ENCODE measurements around the gene LINS1. TPM values are rescaled to one million over a fixed set of nuclear protein-coding genes. Genes with fewer than 3 reads are reported as not detected.

LINS1 gene
- total RNA-seq, 1 donor from 2014 or later = 14.5 TPM

GRCh38 chr15:100615801-100616200, 13.8 kb upstream of the LINS1 start:
- intact Hi-C loops (cut with DNase I) = no loop called here
- no peak for DNase-seq (ENCODE audit: extremely low spot score in 2 of 2)
- Histone ChIP-seq H3K9me3 (no peaks in the 10 kb centered on the region), H3K36me3 (peaks cover 0 to 32% of the 10 kb centered on the region in 2 donors), H3K27ac (no peak overlapping the region), H3K4me1 (peaks cover 7% of the 10 kb centered on the region), H3K4me3 (no peak overlapping the region), H3K27me3 (no peaks in the 10 kb centered on the region)
- TF ChIP-seq CTCF (IDR thresholded peaks at IDR 0.05) (no peak), POLR2AphosphoS5 (IDR thresholded peaks at IDR 0.05; ENCODE audit: insufficient read depth in 1 of 2, low read depth in 1 of 2) (no peak), POLR2A (IDR thresholded peaks at IDR 0.05) (no peak)

- Histone ChIP-seq H3K4me1 (peaks cover 7% of the 10 kb centered on the region), H3K4me3 (no peak overlapping the region), H3K9me3 (no peaks in the 10 kb centered on the region), H3K27ac (no peak overlapping the region), H3K27me3 (no peaks in the 10 kb centered on the region), H3K36me3 (peaks cover 0 to 34% of the 10 kb centered on the region in 2 donors)
- TF ChIP-seq POLR2AphosphoS5 (IDR thresholded peaks at IDR 0.05; ENCODE audit: insufficient read depth in 1 of 2, low read depth in 1 of 2) (no peak), CTCF (IDR thresholded peaks at IDR 0.05) (no peak), POLR2A (IDR thresholded peaks at IDR 0.05) (no peak)
- intact Hi-C loops (cut with DNase I) = no loop called here
- DNase-seq (ENCODE audit: extremely low spot score in 2 of 2) = no peak
Measured at GRCh38 chr15:100614918-100615317, 12.9 kb upstream of the LINS1 start.

GRCh38 chr15:100614336-100614735, 12.4 kb upstream of the LINS1 start:
- TF ChIP-seq CTCF (IDR thresholded peaks at IDR 0.05) (no peak), POLR2A (IDR thresholded peaks at IDR 0.05) (no peak), POLR2AphosphoS5 (IDR thresholded peaks at IDR 0.05; ENCODE audit: insufficient read depth in 1 of 2, low read depth in 1 of 2) (no peak)
- Histone ChIP-seq H3K9me3 (no peaks in the 10 kb centered on the region), H3K36me3 (peaks cover 0 to 40% of the 10 kb centered on the region in 2 donors), H3K4me1 (peaks cover 7% of the 10 kb centered on the region), H3K27me3 (no peaks in the 10 kb centered on the region), H3K27ac (no peak overlapping the region), H3K4me3 (no peak overlapping the region)
- DNase-seq (ENCODE audit: extremely low spot score in 2 of 2) = no peak
- intact Hi-C loops (cut with DNase I) = no loop called here

- Histone ChIP-seq H3K9me3 (no peaks in the 10 kb centered on the region), H3K4me3 (no peak overlapping the region), H3K36me3 (peaks cover 0 to 41% of the 10 kb centered on the region in 2 donors), H3K4me1 (peaks cover 7% of the 10 kb centered on the region), H3K27me3 (no peaks in the 10 kb centered on the region), H3K27ac (no peak overlapping the region)
- intact Hi-C loops (cut with DNase I) = no loop called here
- TF ChIP-seq POLR2AphosphoS5 (IDR thresholded peaks at IDR 0.05; ENCODE audit: insufficient read depth in 1 of 2, low read depth in 1 of 2) (no peak), CTCF (IDR thresholded peaks at IDR 0.05) (no peak), POLR2A (IDR thresholded peaks at IDR 0.05) (no peak)
- no peak for DNase-seq (ENCODE audit: extremely low spot score in 2 of 2)
Measured at GRCh38 chr15:100613208-100613607, 11.2 kb upstream of the LINS1 start.

- DNase-seq (ENCODE audit: extremely low spot score in 2 of 2) = no peak
- Histone ChIP-seq H3K27me3 (no peaks in the 10 kb centered on the region), H3K9me3 (no peaks in the 10 kb centered on the region), H3K4me3 (no peak overlapping the region), H3K4me1 (peaks cover 7% of the 10 kb centered on the region), H3K27ac (no peak overlapping the region), H3K36me3 (peaks cover 0 to 41% of the 10 kb centered on the region in 2 donors)
- intact Hi-C loops (cut with DNase I) = no loop called here
- TF ChIP-seq CTCF (IDR thresholded peaks at IDR 0.05) = no peak
- TF ChIP-seq POLR2A (IDR thresholded peaks at IDR 0.05) = no peak
- TF ChIP-seq POLR2AphosphoS5 (IDR thresholded peaks at IDR 0.05; ENCODE audit: insufficient read depth in 1 of 2, low read depth in 1 of 2) = no peak
Measured at GRCh38 chr15:100612539-100612938, 10.6 kb upstream of the LINS1 start.
